ENCODE measurements around the gene EYS.

- no peak for TF ChIP-seq ESRRA (IDR thresholded peaks at IDR 0.05; ENCODE audit: borderline replicate concordance, low read length)
- TF ChIP-seq PBX3 (IDR thresholded peaks at IDR 0.05): no peak
- no peak for TF ChIP-seq POLR2A (IDR thresholded peaks at IDR 0.05; ENCODE audit: low read length)
- TF ChIP-seq JUNB (IDR thresholded peaks at IDR 0.05): no peak
Measured at GRCh38 chr6:64985726-64986125, 721.3 kb downstream of the EYS start.

All from A549 (cell line).